IgD-negative memory B cell (primary cell): Measurements from ENCODE around the gene BRD2. TPM values are rescaled to one million over a fixed set of nuclear protein-coding genes. Genes with fewer than 3 reads are reported as not detected.
"Not testable (repeated sequence)": the region's sequence is repeated elsewhere in the genome, so short reads cannot be mapped to it uniquely, and the experiment has no call there.

Experiments
- H3K27ac Mint-ChIP-seq, 3 donors: one replicate each; pipeline ENCODE4 v1.8.0; 2020 to 2022; ENCODE audit warnings: mild to moderate bottlenecking in 3 of 3, mixed read lengths in 3 of 3, moderate library complexity in 1 of 3
- H3K27me3 Mint-ChIP-seq: one replicate; pipeline ENCODE4 v1.8.0; 2021; ENCODE audit warnings: mixed read lengths
- H3K36me3 Mint-ChIP-seq: one replicate; pipeline ENCODE4 v1.8.0; 2020; ENCODE audit warnings: mild to moderate bottlenecking, mixed read lengths
- H3K4me1 Mint-ChIP-seq, 3 donors: one replicate each; pipeline ENCODE4 v1.8.0; 2020 to 2022; ENCODE audit warnings: mixed read lengths in 3 of 3, mild to moderate bottlenecking in 1 of 3
- H3K4me3 Mint-ChIP-seq, 4 donors: one replicate each; pipeline ENCODE4 v1.8.0; 2020 to 2022; ENCODE audit warnings: mild to moderate bottlenecking in 4 of 4, mixed read lengths in 4 of 4, moderate library complexity in 3 of 4
- H3K9me3 Mint-ChIP-seq, 3 donors: one replicate each; pipeline ENCODE4 v1.8.0; 2020 to 2021; ENCODE audit warnings: mixed read lengths in 3 of 3, mild to moderate bottlenecking in 1 of 3
- polyA plus RNA-seq: library from polyadenylated mRNA; unstranded; fragments of 300-500 nt; fragmentation: Illumina TruSeq; gene quantifications from one replicate; pipeline ENCODE4 v1.2.3, GENCODE V29; 2021

The BRD2 gene
- polyA plus RNA-seq, result 110 TPM

DNA sequence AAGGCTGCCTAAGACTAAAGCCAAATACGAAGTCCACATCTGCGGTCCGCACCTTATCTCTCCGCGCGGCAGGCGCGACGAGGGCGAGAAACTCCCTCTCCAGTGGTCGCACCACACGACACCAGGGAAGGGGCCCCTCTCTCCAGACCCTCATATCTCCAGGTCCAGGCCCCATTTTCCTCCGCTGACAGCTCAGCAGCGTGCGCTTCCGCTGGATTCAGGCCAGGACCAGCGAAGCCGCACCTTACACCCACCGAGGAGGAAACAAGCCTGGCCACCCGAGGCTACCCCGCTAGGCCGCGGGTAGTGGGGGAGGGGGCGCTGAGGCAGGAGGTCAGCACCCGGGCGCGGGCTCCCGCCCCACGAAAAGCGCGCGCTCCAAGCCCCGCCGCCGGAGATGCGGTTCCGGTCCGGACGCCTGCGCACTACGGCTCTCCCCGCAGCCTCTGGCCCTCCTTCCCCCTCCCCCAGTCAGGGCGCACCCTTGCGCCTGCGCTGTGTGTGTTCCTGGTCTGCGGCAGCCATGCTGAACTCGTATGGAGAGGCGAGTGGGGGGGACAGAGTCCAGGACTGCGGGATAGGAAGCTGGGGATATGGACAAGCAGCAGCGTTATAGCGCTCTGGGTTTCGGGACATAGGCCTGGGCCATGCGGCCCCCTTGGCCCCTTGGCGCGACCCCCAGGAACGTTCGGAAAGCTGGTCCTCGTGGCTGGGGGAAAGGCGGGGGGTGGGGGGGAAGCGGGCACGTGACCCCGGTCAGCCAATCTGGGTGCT is at the start of gene BRD2:
Gene BRD2 (plus strand): TSS at position 502 of the 774 bp plus-strand sequence. CDS start 4,305 bp downstream, outside the sequence.
- Mint-ChIP-seq H3K9me3 (no peaks in the 10 kb centered on the region), H3K27me3 (no peaks in the 10 kb centered on the region), H3K27ac (peak within 1 kb of the TSS; percentile 98 to 100 (median 100)), H3K4me1 (peaks cover 25 to 47% (median 27%) of the 10 kb centered on the region in 3 donors), H3K4me3 (peak within 1 kb of the TSS; percentile 96 to 100 (median 99)), H3K36me3 (peaks cover 9% of the 10 kb centered on the region)

DNA sequence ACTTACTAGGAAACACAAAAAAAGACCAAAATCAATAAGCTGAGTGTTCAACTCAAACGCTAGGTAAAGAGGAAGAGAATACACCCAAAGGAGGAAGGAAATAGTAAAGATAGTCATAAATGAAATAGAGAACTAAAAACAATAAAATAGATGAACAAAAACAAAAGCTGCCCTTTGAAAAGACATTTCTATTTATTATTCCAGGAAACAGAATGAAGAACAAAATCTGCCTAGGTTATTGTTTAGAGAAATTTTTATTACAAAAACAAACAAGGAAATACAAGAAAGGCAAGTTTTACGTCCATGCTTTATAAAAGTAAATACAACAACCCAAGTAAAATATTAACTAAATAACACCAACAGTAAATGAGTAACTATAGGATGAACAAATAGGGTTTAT is 47.7 kb upstream of the BRD2 start:
- peak overlapping the region; percentile 32 to 55 (median 51) for H3K27ac Mint-ChIP-seq
- no peaks in the 10 kb centered on the region for H3K9me3 Mint-ChIP-seq
- peak overlapping the region; percentile 30 to 94 (median 84) for H3K4me3 Mint-ChIP-seq
- peaks cover 50 to 57% (median 55%) of the 10 kb centered on the region in 3 donors for H3K4me1 Mint-ChIP-seq
- peaks cover 8% of the 10 kb centered on the region for H3K36me3 Mint-ChIP-seq
- H3K27me3 Mint-ChIP-seq, result peaks cover 1% of the 10 kb centered on the region

DNA sequence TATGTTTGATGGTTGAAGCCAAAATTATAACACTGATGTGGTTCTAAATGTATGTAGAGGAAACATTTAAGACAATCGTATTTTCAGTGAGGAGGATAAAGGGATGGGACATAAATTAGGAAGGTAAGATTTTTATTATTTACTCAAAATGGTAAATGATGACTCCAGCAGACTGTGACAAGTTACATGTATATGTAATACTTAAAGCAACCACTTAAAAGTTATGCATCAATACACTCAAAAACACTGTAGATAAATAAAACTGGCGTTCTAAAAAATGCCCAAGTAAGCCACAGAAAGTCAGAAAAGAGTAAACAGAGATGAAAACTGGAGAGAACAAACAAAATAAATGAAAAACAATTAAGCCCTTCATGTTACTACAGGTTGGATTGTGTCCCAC is 46.3 kb upstream of the BRD2 start:
- Mint-ChIP-seq H3K9me3 (no peaks in the 10 kb centered on the region), H3K27ac (peak overlapping the region; percentile 34 to 85 (median 41)), H3K4me3 (peak overlapping the region in 3 of 4 donors; percentile 2 to 91 (median 25)), H3K36me3 (peaks cover 11% of the 10 kb centered on the region), H3K27me3 (peaks cover 1% of the 10 kb centered on the region), H3K4me1 (peaks cover 41 to 46% (median 44%) of the 10 kb centered on the region in 3 donors)

DNA sequence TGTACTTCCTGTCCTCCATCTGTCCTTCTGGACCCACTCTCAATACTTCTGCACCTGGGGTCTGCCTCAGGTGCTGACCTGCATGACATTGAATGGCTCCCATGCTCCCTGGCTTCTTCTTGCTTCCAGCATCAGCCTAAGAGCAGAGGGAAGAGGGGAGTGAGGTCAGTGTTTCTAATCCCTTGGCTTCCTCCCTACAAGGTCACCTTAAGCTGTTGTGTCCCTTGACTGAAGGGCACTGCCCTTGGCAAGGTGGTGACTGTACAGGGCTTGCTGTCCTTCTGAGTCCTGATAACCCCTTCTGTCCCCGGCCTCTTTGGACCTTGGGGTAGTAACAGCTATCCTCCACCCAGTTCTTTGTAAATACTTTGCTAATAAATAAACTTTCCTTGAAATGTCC is 37.2 kb upstream of the BRD2 start:
- H3K9me3 Mint-ChIP-seq, result no peaks in the 10 kb centered on the region
- peak overlapping the region in 2 of 3 donors; percentile 40 to 84 for H3K27ac Mint-ChIP-seq
- H3K4me1 Mint-ChIP-seq, result peaks cover 39 to 57% (median 43%) of the 10 kb centered on the region in 3 donors
- H3K27me3 Mint-ChIP-seq, result no peaks in the 10 kb centered on the region
- H3K36me3 Mint-ChIP-seq, result peaks cover 4% of the 10 kb centered on the region
- peak overlapping the region in 1 of 4 donors; percentile 35 for H3K4me3 Mint-ChIP-seq

DNA sequence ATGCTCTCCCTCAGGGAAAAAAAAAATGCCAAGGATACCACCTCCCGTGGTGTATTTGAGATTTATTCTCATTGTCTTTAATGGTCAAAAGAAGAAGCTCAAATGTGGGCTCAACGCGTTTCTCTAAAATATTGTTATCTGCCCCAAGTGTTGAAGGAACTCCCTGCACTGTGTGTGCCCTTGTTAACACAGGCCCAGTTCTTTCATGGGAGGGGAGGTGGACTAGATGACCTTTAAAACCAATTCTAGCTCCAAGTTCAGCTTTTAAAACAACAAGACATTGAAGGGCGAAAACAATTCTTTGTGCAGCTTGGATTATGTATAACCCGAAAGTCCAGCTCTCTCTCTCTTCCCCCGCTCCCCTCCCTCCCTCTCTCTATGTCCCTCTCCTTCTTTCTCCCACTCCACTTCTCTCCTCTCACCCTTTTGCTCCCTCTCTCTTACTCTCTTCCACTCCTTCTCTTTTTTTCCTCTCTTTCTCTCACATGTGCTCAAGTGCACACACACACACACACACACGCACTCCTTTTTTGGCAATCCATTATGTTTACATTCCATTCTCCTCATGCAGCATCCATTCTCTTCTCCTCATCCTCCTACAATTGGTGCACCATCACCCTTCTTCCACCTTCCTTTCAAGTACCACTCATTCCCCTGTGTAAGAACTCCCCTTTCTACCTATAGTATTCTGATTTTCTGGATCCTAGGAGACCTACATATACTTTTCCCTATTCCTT is 36.1 kb upstream of the BRD2 start:
- H3K9me3 Mint-ChIP-seq, result no peaks in the 10 kb centered on the region
- peaks cover 47 to 66% (median 51%) of the 10 kb centered on the region in 3 donors for H3K4me1 Mint-ChIP-seq

DNA sequence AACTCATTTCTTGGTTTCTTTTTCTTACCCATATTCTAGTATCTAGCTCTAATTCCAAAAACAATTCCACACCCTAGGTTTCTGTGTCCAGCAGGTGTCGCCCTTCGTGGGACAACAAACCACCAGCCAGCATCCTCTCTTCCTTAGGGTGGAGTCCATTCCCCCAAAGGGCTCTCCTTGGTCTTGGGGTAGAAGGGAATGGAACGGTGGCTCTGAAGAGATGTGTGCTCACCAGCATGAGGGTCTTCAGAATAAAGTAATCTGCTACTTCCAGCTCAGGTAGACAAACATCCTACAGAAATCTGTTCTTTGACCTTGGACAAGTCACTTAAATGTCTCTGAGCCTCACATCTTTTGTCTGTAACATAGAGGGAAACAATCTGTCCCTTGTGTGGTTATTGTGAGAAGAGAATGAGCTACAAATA is 34.7 kb upstream of the BRD2 start:
- Mint-ChIP-seq H3K9me3 (no peaks in the 10 kb centered on the region), H3K4me1 (peaks cover 49 to 78% (median 57%) of the 10 kb centered on the region in 3 donors), H3K27me3 (no peaks in the 10 kb centered on the region), H3K27ac (peak overlapping the region; percentile 54 to 80 (median 69)), H3K36me3 (peaks cover 7% of the 10 kb centered on the region), H3K4me3 (peak overlapping the region in 3 of 4 donors; percentile 6 to 59 (median 15))

More for the DNA sequence above, 36.1 kb upstream of the BRD2 start:
- H3K36me3 Mint-ChIP-seq, result peaks cover 2% of the 10 kb centered on the region
- no peaks in the 10 kb centered on the region for H3K27me3 Mint-ChIP-seq
- H3K27ac Mint-ChIP-seq, result peak overlapping the region in 2 of 3 donors; percentile 26 to 71
- peak overlapping the region in 2 of 4 donors; percentile 12 to 22 for H3K4me3 Mint-ChIP-seq

DNA sequence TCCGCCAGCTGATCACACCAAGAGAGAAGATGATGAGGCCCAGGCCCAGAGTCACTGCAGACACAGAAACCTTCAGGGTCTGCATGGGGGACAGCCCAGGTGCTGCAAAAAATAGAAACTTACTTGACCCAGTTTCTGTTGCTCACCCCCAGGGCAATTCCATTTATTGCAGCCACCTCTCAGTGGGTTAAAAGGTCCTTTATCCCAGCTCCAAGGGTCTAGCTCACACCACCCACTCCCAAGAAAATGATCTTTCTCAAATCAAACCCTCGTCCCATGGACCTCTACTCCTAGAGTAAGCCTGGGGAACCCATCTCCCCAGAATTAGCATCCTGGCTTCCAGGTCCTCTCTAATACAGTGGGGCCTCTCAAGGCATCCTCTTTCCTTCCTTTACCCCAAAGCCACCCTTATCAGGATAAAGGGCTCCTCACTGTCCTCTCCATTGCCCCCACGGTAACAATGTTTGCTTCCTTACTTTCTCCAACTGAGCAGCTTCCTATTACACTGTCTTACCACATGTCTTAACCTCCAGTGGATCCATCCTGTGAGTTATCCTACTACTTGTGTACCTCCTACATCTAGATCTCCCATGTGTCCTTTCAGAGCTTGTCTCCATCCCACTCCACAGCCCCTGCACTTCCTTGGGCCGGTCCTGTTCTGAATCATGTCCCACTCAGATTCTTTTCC is 32.7 kb upstream of the BRD2 start:
- Mint-ChIP-seq H3K27ac (peak overlapping the region; percentile 76 to 93 (median 89)), H3K4me1 (peaks cover 35 to 69% (median 52%) of the 10 kb centered on the region in 3 donors), H3K9me3 (no peaks in the 10 kb centered on the region), H3K36me3 (peaks cover 7% of the 10 kb centered on the region), H3K27me3 (no peaks in the 10 kb centered on the region), H3K4me3 (peak overlapping the region in 3 of 4 donors; percentile 58 to 90 (median 87))

DNA sequence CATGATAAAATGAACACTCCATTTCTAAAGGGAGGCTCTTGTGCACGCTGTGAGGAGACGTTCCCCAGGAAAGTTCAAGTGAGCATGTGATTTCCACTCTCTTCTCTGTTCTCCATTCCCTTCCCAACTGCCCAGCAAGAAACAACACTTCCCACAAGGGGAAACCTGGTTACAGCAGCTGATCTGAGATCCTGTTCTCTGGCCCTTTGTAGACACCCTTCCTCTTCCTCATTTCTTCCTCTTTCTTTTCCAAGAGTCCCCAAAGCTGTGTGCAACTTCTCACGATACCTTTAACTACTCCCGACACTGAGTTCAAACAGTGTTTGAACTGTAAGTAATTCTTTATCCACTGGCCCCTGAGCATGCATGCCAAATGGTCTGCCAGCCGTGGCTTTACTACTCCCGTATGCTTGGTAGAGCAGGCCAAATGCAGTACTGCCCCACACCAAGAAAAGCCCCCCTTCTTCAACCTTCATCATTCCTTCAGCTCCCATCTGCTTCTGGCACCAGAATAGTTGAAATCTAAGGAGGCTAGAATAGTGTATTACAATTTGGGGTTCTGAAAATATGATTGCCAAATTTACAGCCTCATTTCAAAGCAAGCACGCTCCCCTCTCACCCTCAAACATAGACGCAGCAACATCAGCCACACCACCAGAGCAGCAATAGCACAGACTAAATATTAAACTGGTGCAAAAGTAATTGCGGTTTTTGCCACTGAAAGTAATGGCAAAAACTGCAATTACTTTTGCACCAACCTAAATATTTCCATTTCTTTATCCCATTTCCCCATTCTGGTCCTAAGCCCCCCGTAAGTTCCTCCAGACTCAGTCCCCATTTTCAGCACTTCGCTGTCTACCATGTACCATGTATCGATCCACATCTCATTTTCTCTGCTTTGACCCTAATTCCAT is 31.9 kb upstream of the BRD2 start:
- H3K36me3 Mint-ChIP-seq, result peaks cover 7% of the 10 kb centered on the region
- H3K9me3 Mint-ChIP-seq, result no peaks in the 10 kb centered on the region
- peaks cover 41 to 63% (median 49%) of the 10 kb centered on the region in 3 donors for H3K4me1 Mint-ChIP-seq
- peak overlapping the region; percentile 76 to 93 (median 89) for H3K27ac Mint-ChIP-seq
- peak overlapping the region; percentile 52 to 99 (median 74) for H3K4me3 Mint-ChIP-seq
- H3K27me3 Mint-ChIP-seq, result no peaks in the 10 kb centered on the region

DNA sequence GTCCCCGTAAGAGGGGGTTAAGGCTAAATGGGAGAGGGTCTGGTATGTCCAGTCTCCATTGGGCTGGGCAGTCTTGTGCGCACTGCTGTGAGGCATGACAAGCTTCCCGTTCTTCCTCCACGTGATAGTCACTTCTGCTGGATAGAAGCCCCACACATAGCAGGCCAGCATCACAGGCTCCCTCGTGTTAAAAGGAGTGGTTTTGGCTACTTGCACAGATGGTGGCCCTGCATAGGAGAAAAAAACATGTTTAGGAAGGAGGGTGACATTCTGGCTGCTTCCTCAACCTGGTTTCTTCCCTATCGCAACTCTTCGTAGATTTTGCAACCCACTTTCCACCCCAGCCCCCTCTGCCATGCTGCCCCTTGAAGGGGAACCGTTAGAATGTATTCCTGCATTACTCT is 31.2 kb upstream of the BRD2 start:
- Mint-ChIP-seq H3K27me3 (no peaks in the 10 kb centered on the region), H3K9me3 (no peaks in the 10 kb centered on the region), H3K36me3 (peaks cover 7% of the 10 kb centered on the region), H3K4me1 (peaks cover 47 to 66% (median 55%) of the 10 kb centered on the region in 3 donors), H3K4me3 (peak overlapping the region; percentile 58 to 99 (median 93)), H3K27ac (peak overlapping the region; percentile 0 to 89 (median 76))

DNA sequence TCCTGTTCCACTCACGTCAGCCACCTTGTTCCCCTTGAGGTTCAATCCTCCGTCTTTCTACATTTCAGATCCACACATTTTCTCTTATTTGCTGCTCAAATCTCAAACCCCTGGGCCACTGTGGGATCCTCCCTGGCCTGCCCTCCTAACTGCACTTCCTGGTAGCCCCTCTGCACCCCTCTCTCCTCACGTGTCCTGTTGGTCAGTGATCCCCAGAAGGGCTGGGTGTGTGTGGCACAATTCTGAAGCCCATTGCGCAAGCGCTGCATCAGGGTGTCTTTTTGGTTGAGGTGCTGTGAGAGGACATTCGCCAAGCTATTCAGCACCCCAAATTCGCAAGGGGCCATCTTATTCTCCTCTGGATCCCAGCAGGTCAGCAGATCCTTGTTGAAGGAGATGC is 29.9 kb upstream of the BRD2 start:
- Mint-ChIP-seq H3K27ac (peak overlapping the region; percentile 0 to 83 (median 76)), H3K27me3 (no peaks in the 10 kb centered on the region), H3K4me1 (peaks cover 51 to 72% (median 55%) of the 10 kb centered on the region in 3 donors), H3K36me3 (peaks cover 7% of the 10 kb centered on the region), H3K9me3 (no peaks in the 10 kb centered on the region), H3K4me3 (peak overlapping the region; percentile 90 to 99 (median 98))

DNA sequence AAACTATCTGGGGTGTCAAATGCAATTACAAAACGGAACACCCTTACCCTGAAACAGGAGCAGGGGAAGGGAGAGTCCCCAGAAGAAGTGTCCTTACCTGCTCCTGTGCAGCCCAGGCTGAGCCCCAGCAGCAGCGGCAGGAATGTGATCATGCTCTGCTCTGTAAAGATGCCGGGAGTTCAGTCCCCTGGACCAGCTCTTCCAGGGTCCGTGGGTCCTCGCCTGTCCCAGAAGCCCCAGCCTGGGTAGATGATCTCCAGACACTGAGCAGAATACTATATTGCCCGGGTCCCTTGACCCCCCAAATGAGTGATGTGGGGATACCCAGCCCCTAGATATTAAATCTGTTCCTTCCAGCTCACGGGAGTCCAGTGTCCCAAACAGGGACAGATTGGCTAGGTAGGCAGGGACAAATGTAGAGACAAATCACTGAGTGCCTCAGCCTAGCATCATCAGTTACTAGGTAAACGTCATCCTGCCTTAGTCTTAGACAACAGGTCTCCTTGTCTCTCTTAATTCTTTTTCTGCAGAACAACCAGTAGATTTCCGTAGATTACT is 27.7 kb upstream of the BRD2 start, which contains the start of gene HLA-DMB:
Gene HLA-DMB (minus strand): TSS at position 373 of the 558 bp plus-strand sequence. CDS start 221 bp downstream, at position 152.
- H3K27me3 Mint-ChIP-seq, result no peaks in the 10 kb centered on the region
- H3K9me3 Mint-ChIP-seq, result no peaks in the 10 kb centered on the region
- H3K27ac Mint-ChIP-seq, result peak within 1 kb of the TSS; percentile 97 to 100 (median 99)
- H3K4me3 Mint-ChIP-seq, result peak within 1 kb of the TSS; percentile 94 to 99 (median 98)
- peaks cover 52 to 67% (median 55%) of the 10 kb centered on the region in 3 donors for H3K4me1 Mint-ChIP-seq
- peaks cover 7% of the 10 kb centered on the region for H3K36me3 Mint-ChIP-seq

DNA sequence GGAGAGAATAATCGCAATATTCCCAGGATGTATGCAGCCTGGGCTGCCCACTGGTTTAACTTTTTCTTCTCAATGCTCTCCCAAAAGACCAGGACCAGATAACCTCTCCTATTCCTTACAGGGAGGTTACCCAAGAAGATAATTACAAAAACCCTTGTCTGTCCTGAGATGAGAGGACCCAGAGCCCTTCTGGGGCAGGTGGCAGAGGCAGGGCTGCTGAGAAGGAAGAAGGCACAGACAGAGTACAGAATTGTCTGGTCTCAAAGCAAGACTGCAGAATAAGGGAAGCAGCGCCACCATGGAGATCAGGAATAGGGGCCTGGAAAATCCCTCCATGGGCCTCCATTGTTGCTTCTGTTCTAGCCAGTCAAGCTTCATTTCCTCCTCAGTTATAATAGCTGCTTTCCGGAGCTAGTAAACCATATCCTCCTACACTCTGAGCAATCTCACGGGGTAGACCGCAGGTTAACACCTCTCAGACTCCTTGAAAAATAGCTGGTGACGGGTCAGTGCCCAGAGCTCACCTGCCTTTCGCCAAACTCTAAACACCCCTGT is 27.1 kb upstream of the BRD2 start:
- H3K27ac Mint-ChIP-seq, result peak overlapping the region; percentile 97 to 100 (median 99)
- H3K27me3 Mint-ChIP-seq, result no peaks in the 10 kb centered on the region
- H3K4me1 Mint-ChIP-seq, result peaks cover 50 to 66% (median 50%) of the 10 kb centered on the region in 3 donors
- H3K4me3 Mint-ChIP-seq, result peak overlapping the region; percentile 94 to 99 (median 98)
- no peaks in the 10 kb centered on the region for H3K9me3 Mint-ChIP-seq
- peaks cover 7% of the 10 kb centered on the region for H3K36me3 Mint-ChIP-seq

DNA sequence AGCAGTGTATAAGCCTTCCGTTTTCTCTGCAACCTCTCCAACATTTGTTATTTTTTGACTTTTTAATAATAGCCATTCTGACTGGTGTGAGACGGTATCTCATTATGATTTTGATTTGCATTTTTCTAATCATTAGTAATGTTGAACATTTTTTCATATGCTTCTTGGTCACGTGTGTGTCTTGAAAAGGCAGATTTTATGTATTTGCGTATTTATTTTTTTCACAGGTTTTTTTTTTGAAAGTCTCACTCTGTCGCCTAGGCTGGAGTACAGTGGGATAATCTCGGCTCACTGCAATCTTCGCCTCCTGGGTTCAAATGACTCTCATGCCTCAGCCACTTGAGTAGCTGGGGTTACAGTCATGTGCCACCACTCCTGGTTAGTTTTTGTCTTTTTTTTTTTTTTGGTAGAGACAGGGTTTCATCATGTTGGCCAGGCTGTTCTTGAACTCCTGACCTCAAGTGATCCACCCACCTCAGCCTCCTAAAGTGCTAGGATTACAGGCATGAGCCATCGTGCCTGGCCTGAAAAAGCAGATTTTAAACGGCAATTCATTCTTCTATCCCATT is 25.8 kb upstream of the BRD2 start:
- peaks cover 45 to 65% (median 45%) of the 10 kb centered on the region in 3 donors for H3K4me1 Mint-ChIP-seq
- not testable (repeated sequence) for H3K36me3 Mint-ChIP-seq, H3K27me3 Mint-ChIP-seq, H3K9me3 Mint-ChIP-seq
- H3K4me3 Mint-ChIP-seq, result peak overlapping the region; percentile 53 to 96 (median 92)
- H3K27ac Mint-ChIP-seq, result peak overlapping the region; percentile 97 to 100 (median 99)
